GM15510 (cell line): ENCODE measurements around the gene AZGP1.

Experiments used
- POLR2A ChIP-seq: IDR thresholded peaks from 3 replicates; pipeline ENCODE4 v1.6.1; 2011; ENCODE audit warnings: borderline replicate concordance; ENCODE audit not compliant: insufficient read length; ENCODE audit errors: extremely low read depth

Gene AZGP1

GRCh38 chr7:99958564-99959227 is 17.1 kb downstream of the AZGP1 start:
- TF ChIP-seq POLR2A: no peak

- TF ChIP-seq POLR2A: no peak
These were observed 20.6 kb downstream of the AZGP1 start for GRCh38 chr7:99955247-99955646.

DNA sequence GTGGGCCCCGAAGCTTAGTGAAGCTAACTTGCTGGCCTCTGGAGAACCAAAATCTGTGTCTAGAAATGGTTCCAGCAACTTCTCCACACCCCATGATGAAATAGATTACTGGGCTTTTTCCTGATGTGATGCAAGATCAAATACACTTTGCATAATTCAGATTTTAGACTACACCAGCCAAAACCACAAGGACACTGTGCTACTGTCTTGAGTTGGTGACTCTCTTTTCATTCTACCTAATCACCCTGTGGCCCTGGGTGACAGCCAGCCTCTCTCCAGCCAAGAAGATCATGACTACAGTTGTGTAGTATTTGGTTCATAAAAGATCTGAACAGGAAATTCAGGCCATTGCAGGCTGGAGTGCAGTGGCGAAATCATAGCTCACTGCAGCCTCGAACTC is 22.2 kb downstream of the AZGP1 start:
- TF ChIP-seq POLR2A: no peak

DNA sequence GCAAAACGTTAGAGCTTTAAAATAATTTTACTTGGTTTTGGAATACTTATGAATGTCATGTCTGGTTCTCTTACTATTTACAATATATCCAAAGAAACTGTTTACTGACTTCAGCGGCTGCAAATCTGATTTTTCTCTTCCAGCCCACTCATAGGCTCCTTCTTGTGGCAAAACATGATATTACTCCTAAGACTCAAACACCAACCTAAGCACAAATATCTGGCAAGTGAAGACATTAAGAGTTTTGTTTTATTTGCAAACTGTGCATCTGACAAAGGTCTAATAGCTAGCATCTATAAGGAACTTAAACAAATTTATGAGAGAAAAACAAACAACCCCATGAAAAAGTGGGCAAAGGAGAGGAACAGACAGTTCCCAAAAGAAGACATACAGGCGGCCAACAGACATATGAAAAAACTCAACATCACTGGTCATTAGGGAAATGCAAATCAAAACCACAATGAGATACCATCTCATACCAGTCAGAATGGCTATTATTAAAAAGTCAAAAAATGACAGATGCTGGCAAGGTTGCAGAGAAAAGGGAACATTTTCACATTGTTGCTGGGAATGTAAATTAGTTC is 26.1 kb downstream of the AZGP1 start:
- TF ChIP-seq POLR2A: no peak

DNA sequence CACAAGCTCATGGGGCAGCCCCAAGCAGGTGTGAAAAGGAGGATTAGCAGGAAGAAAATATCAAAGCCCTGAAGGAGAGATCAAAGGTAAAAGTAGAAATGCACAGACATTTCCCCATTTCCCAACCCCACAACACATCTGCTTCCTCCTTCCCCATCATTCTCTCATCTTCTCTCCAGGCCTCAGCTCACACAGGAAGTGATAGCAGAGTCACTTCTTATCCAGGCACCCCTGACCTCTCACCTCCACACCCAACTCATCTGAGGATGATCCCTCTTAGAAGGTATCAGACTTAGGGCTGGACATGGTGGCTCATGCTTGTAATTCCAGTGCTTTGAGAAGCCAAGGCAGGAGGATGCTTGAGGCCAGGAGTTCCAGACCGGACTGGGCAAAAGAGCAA is 28.2 kb downstream of the AZGP1 start:
- no peak for TF ChIP-seq POLR2A

DNA sequence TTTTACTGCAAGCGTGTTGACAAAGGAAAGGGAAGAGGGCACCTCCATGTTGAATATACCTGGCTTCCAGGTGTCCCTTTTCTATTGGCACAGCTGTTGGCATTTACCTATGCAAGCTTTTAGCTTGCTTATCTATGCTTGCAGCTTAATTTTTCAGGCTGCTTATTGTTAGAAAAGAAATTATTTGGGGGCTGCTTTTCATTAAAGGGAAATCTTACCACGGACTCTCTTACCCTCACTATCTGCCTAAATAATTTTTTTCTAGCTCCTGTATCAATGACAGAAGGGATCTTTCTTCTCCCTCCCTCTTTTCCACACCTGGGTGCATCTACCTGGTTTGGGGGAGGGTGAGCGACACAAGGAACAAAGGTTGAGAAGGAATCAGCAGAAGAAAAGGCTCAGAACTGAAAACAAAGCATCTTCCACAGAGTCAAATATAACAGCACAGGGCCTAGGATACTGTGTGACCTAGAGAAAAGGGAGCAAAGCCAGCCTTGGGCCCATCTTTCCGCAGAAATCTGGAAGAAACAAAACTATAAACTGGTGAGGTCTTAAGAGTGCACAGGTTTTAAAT is 31.2 kb downstream of the AZGP1 start:
- TF ChIP-seq POLR2A: no peak

DNA sequence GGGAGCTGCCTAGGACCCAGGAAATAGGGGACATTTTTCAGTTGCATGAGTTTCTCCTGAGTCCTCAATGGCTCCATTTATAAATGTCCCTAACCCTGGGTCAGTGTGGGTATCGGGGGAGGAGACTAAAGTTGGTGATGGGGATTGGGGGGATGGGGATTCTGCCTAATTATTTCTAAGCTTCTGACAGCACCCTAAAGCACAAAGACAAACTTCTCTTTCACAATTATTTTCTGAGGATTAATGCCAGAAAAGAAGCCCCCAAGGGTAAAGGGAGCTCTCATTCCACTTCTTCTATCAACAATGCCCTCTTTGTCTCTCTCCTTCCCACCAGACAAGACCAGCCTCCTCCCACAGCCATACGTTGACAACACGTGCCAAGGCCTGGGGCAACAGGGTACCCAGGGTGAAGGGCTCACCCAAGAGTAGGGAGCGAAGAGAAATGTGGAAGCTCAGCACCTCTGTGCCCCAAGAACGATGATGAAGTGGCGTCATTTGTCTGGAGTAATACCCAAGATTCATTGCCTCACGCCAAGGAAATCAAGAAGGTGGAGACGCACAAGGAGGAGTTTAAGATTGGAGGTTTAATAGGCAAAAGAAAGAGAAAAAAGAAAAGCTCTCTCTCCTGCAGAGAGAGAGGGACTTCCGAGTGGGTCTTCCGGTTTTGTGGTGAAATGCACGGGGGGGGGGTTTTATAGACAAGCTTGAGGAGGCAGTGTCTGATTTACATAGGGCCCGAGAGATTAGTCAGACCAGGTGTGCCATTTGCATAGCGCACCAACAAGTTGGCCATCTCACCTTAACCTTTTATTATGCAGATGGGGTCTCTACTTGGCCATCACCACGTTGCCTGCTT is 32.0 kb downstream of the AZGP1 start:
- TF ChIP-seq POLR2A: no peak

DNA sequence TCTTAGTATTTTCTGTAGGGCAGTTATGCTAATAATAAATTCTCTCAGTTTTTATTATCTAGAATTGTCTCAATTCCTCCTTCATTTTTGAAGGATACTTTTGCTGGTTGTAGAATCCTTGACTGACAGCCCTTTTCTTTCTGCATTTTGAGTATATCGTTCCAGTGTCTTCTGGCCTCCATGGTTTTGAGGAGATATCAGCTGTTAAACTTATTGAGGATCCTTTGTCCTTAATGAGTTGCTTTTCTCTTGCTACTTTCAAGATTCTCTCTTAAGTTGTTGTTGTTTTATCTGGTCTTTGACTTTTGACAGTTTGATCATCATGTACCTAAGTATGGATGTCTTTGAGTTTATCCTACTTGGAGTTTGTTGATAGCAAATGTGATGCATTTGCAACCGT is 37.5 kb downstream of the AZGP1 start:
- TF ChIP-seq POLR2A: no peak

- TF ChIP-seq POLR2A: no peak
These were observed 45.5 kb downstream of the AZGP1 start for GRCh38 chr7:99930376-99930775.

GRCh38 chr7:99929730-99930053 is 46.1 kb downstream of the AZGP1 start:
- TF ChIP-seq POLR2A: no peak

GRCh38 chr7:99928994-99929729 is 46.7 kb downstream of the AZGP1 start, which contains the start of gene GJC3:
TSS of gene GJC3 (minus strand) at chr7:99929620. CDS start at chr7:99929620, 0 bp downstream.
- TF ChIP-seq POLR2A: no peak

DNA sequence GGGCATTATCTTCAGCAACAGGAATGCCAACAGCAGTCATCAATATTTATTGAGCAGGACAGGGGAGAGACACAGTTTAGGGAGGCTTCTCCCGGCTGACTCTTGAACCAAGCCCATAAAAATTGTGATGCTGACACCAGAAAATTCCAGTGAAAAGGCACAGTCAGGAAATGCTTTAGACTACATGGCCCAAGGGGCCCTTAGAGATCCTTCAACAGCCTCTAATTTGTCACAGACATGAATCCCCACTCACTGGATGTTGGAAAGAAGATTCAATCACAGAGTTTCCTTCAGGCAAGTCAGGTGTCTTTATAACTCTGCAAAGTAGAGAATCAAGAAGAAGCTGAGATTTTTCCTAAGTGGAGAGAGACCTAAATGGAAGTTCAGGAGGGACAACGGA is 47.6 kb downstream of the AZGP1 start:
- no peak for TF ChIP-seq POLR2A

DNA sequence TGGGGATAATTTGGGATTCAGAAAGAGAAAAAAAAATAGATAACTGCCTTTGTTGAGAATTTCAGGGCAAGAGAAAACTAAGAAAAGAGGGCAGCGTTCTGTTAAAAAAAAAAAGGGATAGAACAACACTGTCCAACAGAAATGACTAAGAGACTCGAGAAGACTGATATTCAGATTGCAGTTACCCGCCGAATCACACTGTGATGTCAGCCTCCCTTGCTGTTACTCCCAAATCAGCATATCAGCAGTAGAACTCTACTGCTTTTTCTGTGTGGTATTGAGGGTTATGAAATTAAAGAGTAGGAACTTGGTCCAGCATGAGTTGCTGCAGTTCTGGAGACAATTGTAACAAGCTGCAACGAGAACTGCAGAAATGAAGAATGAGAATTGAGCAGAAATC is 48.3 kb downstream of the AZGP1 start:
- no peak for TF ChIP-seq POLR2A

DNA sequence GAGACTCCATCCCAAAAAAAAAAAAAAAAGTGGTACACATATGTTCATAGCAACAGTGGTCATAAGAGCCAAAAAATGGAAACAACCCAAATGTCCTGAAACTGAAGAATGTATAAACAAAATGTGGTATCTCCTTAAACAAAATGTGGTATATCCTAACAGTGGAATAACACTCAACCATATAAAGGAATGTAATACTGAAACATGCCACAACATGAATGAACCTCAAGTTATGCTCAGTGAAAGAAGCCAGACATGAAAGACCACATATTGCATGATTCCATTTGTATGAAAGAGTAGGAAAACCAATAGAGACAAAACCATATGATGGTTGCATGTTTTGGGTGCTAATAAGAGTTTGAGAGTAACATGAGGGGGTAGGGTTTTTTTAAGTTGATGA is 49.5 kb downstream of the AZGP1 start:
- TF ChIP-seq POLR2A: no peak

DNA sequence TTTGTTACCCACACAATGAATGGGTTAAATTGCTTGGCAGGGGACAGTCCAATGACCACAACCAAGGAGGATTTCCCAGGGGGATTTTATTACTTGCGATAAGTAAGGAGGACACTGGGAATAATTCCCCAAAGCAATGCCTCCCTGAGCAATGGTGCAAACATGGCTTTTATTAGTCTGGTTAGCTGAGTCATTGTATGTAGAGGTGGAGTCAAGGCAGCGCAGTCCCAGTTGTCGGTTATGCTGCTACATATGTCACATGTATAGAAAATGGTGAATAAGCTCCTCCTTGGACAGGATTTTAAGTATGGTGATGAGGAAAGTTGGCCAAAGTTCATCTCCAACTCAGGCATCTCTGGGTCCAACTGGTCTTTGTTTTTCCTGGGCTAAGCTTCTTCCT is 52.6 kb downstream of the AZGP1 start:
- no peak for TF ChIP-seq POLR2A
